ENCODE measurements around the gene PLD1. TPM values are rescaled to one million over a fixed set of nuclear protein-coding genes. Genes with fewer than 3 reads are reported as not detected.
A peak's percentile ranks its signal among the peaks of the same experiment; 100 is the strongest.

Gene PLD1
- total RNA-seq, 6 experiments from 2014 or later, result 13.3 to 29.9 (median 18.5) TPM

DNA sequence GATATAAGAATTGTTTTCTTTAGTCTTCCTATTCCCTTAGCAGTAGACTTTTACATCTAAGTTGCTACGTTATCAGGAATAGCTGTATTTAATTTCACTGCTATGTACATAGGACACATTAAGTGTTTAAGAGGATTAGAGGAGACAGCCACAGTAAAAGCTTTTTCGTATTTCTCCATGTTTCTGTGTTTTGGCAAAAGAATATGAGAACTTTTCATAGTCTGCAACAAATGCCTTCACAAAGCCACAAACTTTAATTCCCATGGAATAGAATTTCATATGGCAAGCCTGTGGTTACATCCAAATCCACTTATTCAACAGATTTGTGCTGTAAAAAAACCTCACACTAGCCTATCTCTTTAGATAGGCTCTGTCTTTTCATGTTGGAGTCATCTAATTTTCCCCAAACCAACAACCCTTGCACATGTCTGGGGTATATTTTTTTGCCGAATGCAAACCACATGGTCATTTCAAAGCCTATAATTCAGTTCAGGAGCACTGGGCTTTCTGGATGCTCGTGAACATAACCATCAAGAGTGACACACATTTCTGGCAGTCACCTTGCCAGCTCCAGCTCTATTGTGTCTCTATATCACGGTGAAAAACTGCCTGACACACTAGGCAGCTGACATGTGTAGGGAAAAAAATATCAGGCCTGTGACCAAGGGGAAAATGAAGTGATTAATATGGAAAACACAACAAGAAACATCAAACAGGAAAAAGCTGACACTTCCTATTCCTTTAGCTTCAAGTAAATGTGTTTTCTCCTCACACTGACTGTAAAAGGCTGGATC, 19.2 kb downstream of the PLD1 start:
- 68% methylated on average over 5 of the region's 5 CpGs for WGBS (ENCODE audit: insufficient coverage, low coverage, low lambda C conversion rate, missing lambda C conversion rate)
- Histone ChIP-seq H3K4me1 (peaks cover 0 to 9% (median 0%) of the 10 kb centered on the region in 4 donors), H3K27ac (no peak overlapping the region), H3K9me3 (no peaks in the 10 kb centered on the region), H3K36me3 (no peaks in the 10 kb centered on the region), H3K4me3 (no peak overlapping the region), H3K27me3 (no peaks in the 10 kb centered on the region)
- no peak for DNase-seq
- TF ChIP-seq POLR2A (IDR thresholded peaks at IDR 0.05), result no peak
- TF ChIP-seq, protein P1, sequence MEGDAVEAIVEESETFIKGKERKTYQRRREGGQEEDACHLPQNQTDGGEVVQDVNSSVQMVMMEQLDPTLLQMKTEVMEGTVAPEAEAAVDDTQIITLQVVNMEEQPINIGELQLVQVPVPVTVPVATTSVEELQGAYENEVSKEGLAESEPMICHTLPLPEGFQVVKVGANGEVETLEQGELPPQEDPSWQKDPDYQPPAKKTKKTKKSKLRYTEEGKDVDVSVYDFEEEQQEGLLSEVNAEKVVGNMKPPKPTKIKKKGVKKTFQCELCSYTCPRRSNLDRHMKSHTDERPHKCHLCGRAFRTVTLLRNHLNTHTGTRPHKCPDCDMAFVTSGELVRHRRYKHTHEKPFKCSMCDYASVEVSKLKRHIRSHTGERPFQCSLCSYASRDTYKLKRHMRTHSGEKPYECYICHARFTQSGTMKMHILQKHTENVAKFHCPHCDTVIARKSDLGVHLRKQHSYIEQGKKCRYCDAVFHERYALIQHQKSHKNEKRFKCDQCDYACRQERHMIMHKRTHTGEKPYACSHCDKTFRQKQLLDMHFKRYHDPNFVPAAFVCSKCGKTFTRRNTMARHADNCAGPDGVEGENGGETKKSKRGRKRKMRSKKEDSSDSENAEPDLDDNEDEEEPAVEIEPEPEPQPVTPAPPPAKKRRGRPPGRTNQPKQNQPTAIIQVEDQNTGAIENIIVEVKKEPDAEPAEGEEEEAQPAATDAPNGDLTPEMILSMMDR (IDR thresholded peaks at IDR 0.05), result no peak
- peak in 2 of 4 donors; percentile 42 to 66 for ATAC-seq
- intact Hi-C loops (cut with DNase I), result no loop called here

DNA sequence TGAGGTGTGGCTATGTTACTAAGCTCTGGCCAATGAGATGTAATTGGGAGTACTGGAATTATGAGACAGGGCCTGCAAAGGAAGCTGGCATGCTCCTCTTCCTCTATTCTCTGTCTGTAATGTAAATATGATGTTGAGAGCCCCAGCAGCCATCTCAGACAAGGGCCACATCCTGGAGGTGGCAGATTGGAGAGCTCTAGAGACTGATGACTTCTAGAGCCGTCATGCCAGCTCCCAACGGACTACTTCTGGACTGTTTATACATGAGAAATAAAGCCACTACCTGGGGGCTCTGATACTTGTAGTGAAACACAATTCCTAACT, 19.7 kb downstream of the PLD1 start:
- H3K27ac ChIP-seq, result no peak overlapping the region
- WGBS (ENCODE audit: insufficient coverage, low coverage, low lambda C conversion rate, missing lambda C conversion rate), result 79% methylated on average over 2 of the region's 2 CpGs

DNA sequence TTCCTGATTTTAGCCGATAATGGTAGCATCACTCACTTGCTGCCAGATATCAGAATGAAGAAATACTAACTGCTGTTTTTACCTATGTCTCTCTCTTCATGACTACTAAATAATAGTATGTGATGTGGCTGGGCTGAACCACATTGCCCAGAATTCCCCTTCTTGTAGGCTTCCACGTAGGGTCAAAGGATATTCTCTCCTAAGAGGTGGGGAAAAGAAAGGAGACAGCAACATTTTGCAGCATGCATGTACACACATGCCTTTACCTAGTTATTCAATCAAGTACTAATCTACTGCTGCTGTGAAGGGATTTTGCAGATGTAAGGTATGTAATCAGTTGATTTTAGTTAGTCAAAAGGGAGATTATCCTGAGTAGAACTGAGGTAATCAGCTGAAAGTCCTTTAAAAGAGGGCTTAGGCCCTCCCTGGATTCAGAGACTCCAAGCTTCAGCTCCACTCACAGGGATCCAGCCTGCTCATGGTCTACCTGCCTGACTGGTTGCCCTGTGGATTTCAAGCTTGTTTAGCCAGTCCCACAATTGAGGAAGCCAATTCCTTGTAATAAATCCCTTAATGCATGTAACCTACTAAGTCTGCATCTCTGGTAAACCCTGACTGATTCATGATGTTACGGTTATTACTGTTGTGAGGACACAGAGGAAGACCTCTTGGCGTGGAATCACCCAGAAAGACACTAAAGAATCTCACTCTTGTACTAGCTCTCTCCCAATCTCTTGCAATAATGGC, 20.4 kb downstream of the PLD1 start:
- TF ChIP-seq POLR2A (IDR thresholded peaks at IDR 0.05), result no peak
- TF ChIP-seq, protein P1 (IDR thresholded peaks at IDR 0.05), result no peak
- WGBS (ENCODE audit: insufficient coverage, low coverage, low lambda C conversion rate, missing lambda C conversion rate), result 82% methylated on average over 4 of the region's 4 CpGs
- no peak for DNase-seq
- Histone ChIP-seq H3K27ac (no peak overlapping the region), H3K4me3 (no peak overlapping the region), H3K9me3 (no peaks in the 10 kb centered on the region), H3K36me3 (no peaks in the 10 kb centered on the region), H3K27me3 (no peaks in the 10 kb centered on the region), H3K4me1 (peaks cover 0 to 9% (median 0%) of the 10 kb centered on the region in 4 donors)
- intact Hi-C loops (cut with DNase I), result no loop called here
- ATAC-seq, result no peak

More for the DNA sequence above, 19.7 kb downstream of the PLD1 start:
- TF ChIP-seq, protein P1 (IDR thresholded peaks at IDR 0.05), result no peak
- no peak for TF ChIP-seq POLR2A (IDR thresholded peaks at IDR 0.05)
- peaks cover 0 to 9% (median 0%) of the 10 kb centered on the region in 4 donors for H3K4me1 ChIP-seq
- no peak for ATAC-seq
- no peak for DNase-seq
- H3K4me3 ChIP-seq, result no peak overlapping the region
- no peaks in the 10 kb centered on the region for H3K9me3 ChIP-seq
- H3K36me3 ChIP-seq, result no peaks in the 10 kb centered on the region
- intact Hi-C loops (cut with DNase I), result no loop called here
- H3K27me3 ChIP-seq, result no peaks in the 10 kb centered on the region

DNA sequence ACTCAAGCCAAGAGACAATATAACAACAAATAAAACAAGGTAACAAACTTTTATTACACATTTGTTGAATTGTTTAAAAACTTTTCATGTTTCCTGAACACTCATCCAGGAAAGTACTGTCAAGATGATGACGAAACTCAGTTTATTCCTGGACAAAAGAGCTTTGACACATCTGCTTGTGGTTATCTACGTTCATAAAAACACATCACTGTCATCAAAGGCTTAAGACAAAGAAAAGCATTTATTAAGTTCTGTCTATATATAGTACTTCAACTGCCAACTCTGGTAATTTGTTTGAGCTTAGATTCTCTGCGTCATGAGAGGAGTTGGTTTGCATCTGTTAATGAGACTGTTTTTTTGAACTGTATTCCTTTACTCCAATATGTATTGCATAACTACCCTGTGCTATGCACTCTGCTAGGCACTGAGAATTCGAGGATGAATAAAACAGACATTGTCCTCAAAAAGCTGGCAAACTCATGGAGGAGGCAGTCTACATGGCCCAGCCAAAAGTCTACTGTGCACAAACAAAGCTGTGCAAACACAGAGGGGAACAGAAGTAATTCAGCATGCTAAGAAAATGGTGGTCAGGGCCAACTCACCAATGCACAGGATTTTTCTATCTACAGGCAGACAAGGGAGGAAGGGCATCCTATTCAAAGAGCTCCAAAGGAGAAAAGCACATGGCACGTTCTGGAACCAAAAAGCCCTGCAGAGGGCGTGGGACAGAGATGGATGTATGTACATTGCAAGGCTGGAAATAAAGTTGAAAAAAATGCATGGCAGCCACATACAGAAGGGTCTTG, 21.5 kb downstream of the PLD1 start:
- no peaks in the 10 kb centered on the region for H3K36me3 ChIP-seq
- H3K27me3 ChIP-seq, result no peaks in the 10 kb centered on the region
- H3K4me3 ChIP-seq, result no peak overlapping the region
- TF ChIP-seq, protein P1 (IDR thresholded peaks at IDR 0.05), result no peak
- TF ChIP-seq POLR2A (IDR thresholded peaks at IDR 0.05), result no peak
- intact Hi-C loops (cut with DNase I), result no loop called here
- ATAC-seq (peak; percentile 43 to 81 (median 54)), DNase-seq (no peak)
- H3K4me1 ChIP-seq, result peaks cover 0 to 9% (median 0%) of the 10 kb centered on the region in 4 donors
- no peaks in the 10 kb centered on the region for H3K9me3 ChIP-seq
- no peak overlapping the region for H3K27ac ChIP-seq
- WGBS (ENCODE audit: insufficient coverage, low coverage, low lambda C conversion rate, missing lambda C conversion rate), result 59% methylated on average over 6 of the region's 6 CpGs

Data from right lobe of liver (tissue), 6 donors.